Fibroblast of skin of back (primary cell): ENCODE data around the gene PLEKHA1.

Experiments
- DNase-seq: peaks from one replicate; pipeline ENCODE4 v3.0.0-alpha.2; 2013

PLEKHA1 gene

GRCh38 chr10:122347170-122347841, 27.2 kb upstream of the PLEKHA1 start:
- DNase-seq, result no peak

- DNase-seq, result no peak
Measured at GRCh38 chr10:122348512-122348911, 26.0 kb upstream of the PLEKHA1 start.

- no peak for DNase-seq
Measured at GRCh38 chr10:122348935-122349361, 25.6 kb upstream of the PLEKHA1 start.

- DNase-seq, result no peak
Measured at GRCh38 chr10:122349758-122350369, 24.6 kb upstream of the PLEKHA1 start.

GRCh38 chr10:122350893-122351292, 23.6 kb upstream of the PLEKHA1 start:
- DNase-seq, result no peak

- no peak for DNase-seq
Measured at GRCh38 chr10:122352817-122353525, 21.5 kb upstream of the PLEKHA1 start.

GRCh38 chr10:122354383-122354782, 20.1 kb upstream of the PLEKHA1 start:
- DNase-seq, result no peak

GRCh38 chr10:122357685-122358084, 16.8 kb upstream of the PLEKHA1 start:
- DNase-seq, result no peak

- DNase-seq, result no peak
Measured at GRCh38 chr10:122359621-122360020, 14.9 kb upstream of the PLEKHA1 start.

GRCh38 chr10:122361046-122361445, 13.5 kb upstream of the PLEKHA1 start:
- DNase-seq, result no peak

GRCh38 chr10:122362031-122362592, 12.4 kb upstream of the PLEKHA1 start:
- DNase-seq, result no peak

GRCh38 chr10:122362621-122363020, 11.9 kb upstream of the PLEKHA1 start:
- no peak for DNase-seq

GRCh38 chr10:122363311-122363710, 11.2 kb upstream of the PLEKHA1 start:
- DNase-seq, result no peak

GRCh38 chr10:122363722-122364463, 10.6 kb upstream of the PLEKHA1 start:
- no peak for DNase-seq

- DNase-seq, result no peak
Measured at GRCh38 chr10:122368502-122369254, 5.8 kb upstream of the PLEKHA1 start.

GRCh38 chr10:122373108-122373507, 1.4 kb upstream of the PLEKHA1 start:
- DNase-seq, result no peak

- DNase-seq, result peak; percentile 49
Measured at GRCh38 chr10:122373721-122374120, 787 bp upstream of the PLEKHA1 start.

- peak; percentile 49 for DNase-seq
Measured at GRCh38 chr10:122374859-122375678, 561 bp downstream of the PLEKHA1 start.

- DNase-seq, result no peak
Measured at GRCh38 chr10:122375679-122376160, 1.2 kb downstream of the PLEKHA1 start.

GRCh38 chr10:122376364-122376961, 2.0 kb downstream of the PLEKHA1 start:
- DNase-seq, result no peak
